K562 (cell line): ENCODE measurements around the gene FKBP1B. TPM values are rescaled to one million over a fixed set of nuclear protein-coding genes. Genes with fewer than 3 reads are reported as not detected.

ENCODE experiments used
- FOXP1 ChIP-seq: sonication (generic); formaldehyde crosslinking; IDR thresholded peaks from 2 replicates; pipeline ENCODE4 v1.8.0; 2022; ENCODE audit warnings: mild to moderate bottlenecking, missing genetic modification reagents
- KAT2B ChIP-seq: IDR thresholded peaks from one replicate; pipeline ENCODE4 v1.6.1; 2012; ENCODE audit warnings: low read depth, mild to moderate bottlenecking, control low read depth, inconsistent platforms, low read length, moderate library complexity
- MCM2 ChIP-seq: fragments of 450-650 bp; IDR thresholded peaks from 2 replicates; pipeline ENCODE4 v1.6.1; 2017; ENCODE audit warnings: low read depth, mild to moderate bottlenecking
- NFATC3 ChIP-seq: fragments of 450-650 bp; IDR thresholded peaks from 2 replicates; pipeline ENCODE4 v1.6.1; 2017; ENCODE audit warnings: mild to moderate bottlenecking
- PCBP1 ChIP-seq: fragments of 200-400 bp; formaldehyde crosslinking; IDR thresholded peaks from 2 replicates; pipeline ENCODE4 v1.6.1; 2018; ENCODE audit warnings: mild to moderate bottlenecking, low read depth, low read length; ENCODE audit not compliant: poor library complexity, severe bottlenecking
- ZKSCAN8 ChIP-seq: fragments of 200-800 bp; sonication (Bioruptor generic); IDR thresholded peaks from 2 replicates; pipeline ENCODE4 v1.6.1; 2016; ENCODE audit warnings: missing genetic modification characterization, missing compliant biosample characterization
- ZNF584 ChIP-seq: fragments of 200-800 bp; sonication (Bioruptor generic); IDR thresholded peaks from 2 replicates; pipeline ENCODE4 v1.6.1; 2016; ENCODE audit warnings: low read depth, mild to moderate bottlenecking, missing genetic modification characterization, missing compliant biosample characterization
- polyA plus RNA-seq, 8 experiments: library from polyadenylated mRNA; depleted of rRNA in 4 of 8; stranded (reverse) in 5 of 8; unstranded in 3 of 8; fragments of >200 nt; fragmentation: Nextera tagmentation in 2 of 8; fragmentation: Illumina TruSeq in 1 of 8; extraction: Ambion mirVana in 2 of 8; extraction: Trizol in 1 of 8; gene quantifications; 2 replicates each; pipeline versions ENCODE4 v1.2.1 to v1.2.3, GENCODE V29; 2011 to 2014; ENCODE audit warnings: inconsistent platforms in 1 of 8, missing spikeins in 1 of 8
- total RNA-seq, 7 experiments: library from RNA; depleted of rRNA in 6 of 7; stranded (reverse); fragments of >200 nt in 6 of 7; fragmentation: Illumina TruSeq in 2 of 7; extraction: Trizol in 2 of 7; gene quantifications; 2 replicates each; pipeline versions ENCODE4 v1.2.1 to v1.2.3, GENCODE V29; 2011 to 2021; ENCODE audit warnings: low replicate concordance in 1 of 7
- TF ChIP-seq, protein P1 (sequence below): fragments of 450-650 bp; IDR thresholded peaks from 2 replicates; pipeline ENCODE4 v1.6.1; 2016; ENCODE audit warnings: mild to moderate bottlenecking, moderate library complexity
- TF ChIP-seq, protein P2 (sequence below), 3 experiments: fragments of 200-800 bp in 1 of 3; sonication (Bioruptor generic) in 1 of 3; sonication (generic) in 1 of 3; formaldehyde crosslinking in 1 of 3; IDR thresholded peaks; 2 replicates each; pipeline versions ENCODE4 v1.6.1 to v1.8.0; 2016 to 2022; ENCODE audit warnings: mild to moderate bottlenecking in 2 of 3, missing compliant biosample characterization in 2 of 3, missing genetic modification characterization in 2 of 3, missing genetic modification reagents in 1 of 3
- TF ChIP-seq, protein P3 (sequence below): IDR thresholded peaks from 2 replicates; pipeline ENCODE4 v1.6.1; 2014; ENCODE audit warnings: antibody characterized with exemption
- TF ChIP-seq, protein P4 (sequence below): sonication (generic); IDR thresholded peaks from 2 replicates; pipeline ENCODE4 v1.6.1; 2016

Gene FKBP1B
- total and polyA plus RNA-seq, 9 of the 15 experiments (the other 6 are each of a cell fraction or from before 2014, with no cell fraction given): 0.58 to 9.4 (median 1.6) TPM

DNA sequence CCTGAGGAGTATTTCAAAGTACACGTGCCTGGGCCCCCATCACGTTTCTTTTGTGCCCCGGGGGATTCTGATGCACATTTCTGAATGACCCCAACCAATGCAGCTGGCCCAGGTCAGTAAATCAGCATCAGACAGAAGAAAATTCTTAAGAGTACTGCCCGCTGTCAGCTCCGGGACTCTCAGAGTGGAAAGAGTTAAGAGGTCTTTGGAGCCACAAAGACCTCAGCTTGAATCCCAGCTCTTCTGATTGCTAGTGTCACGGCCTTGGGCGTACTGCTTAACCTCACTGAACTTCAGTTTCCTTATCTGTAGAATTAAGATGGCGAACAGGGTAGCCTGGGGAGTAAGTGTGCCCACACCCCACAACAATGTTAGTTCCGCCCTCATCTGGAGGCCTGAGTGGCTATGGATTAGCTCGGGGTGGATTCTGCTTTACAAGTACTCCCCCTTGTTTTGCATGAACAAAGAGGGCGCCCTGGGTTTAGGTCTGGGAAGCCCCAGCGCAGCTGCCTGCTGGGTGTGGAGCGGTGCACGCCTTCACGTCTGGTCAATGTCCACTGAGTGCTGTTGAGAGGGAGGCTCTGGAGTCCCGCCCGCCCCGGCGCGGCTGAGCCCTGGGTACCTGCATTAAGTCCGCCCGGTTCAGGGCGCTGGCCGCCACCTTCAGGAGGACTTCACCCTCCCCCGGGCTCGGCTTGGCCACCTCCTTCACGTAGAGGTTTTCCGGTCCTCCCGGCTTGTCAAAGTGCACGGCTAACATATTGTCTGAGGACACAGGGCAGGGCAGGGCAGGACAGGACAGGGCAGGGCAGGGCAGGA lies 34.2 kb downstream of the FKBP1B start (continued):
- TF ChIP-seq PCBP1: no peak
- TF ChIP-seq, protein P1, sequence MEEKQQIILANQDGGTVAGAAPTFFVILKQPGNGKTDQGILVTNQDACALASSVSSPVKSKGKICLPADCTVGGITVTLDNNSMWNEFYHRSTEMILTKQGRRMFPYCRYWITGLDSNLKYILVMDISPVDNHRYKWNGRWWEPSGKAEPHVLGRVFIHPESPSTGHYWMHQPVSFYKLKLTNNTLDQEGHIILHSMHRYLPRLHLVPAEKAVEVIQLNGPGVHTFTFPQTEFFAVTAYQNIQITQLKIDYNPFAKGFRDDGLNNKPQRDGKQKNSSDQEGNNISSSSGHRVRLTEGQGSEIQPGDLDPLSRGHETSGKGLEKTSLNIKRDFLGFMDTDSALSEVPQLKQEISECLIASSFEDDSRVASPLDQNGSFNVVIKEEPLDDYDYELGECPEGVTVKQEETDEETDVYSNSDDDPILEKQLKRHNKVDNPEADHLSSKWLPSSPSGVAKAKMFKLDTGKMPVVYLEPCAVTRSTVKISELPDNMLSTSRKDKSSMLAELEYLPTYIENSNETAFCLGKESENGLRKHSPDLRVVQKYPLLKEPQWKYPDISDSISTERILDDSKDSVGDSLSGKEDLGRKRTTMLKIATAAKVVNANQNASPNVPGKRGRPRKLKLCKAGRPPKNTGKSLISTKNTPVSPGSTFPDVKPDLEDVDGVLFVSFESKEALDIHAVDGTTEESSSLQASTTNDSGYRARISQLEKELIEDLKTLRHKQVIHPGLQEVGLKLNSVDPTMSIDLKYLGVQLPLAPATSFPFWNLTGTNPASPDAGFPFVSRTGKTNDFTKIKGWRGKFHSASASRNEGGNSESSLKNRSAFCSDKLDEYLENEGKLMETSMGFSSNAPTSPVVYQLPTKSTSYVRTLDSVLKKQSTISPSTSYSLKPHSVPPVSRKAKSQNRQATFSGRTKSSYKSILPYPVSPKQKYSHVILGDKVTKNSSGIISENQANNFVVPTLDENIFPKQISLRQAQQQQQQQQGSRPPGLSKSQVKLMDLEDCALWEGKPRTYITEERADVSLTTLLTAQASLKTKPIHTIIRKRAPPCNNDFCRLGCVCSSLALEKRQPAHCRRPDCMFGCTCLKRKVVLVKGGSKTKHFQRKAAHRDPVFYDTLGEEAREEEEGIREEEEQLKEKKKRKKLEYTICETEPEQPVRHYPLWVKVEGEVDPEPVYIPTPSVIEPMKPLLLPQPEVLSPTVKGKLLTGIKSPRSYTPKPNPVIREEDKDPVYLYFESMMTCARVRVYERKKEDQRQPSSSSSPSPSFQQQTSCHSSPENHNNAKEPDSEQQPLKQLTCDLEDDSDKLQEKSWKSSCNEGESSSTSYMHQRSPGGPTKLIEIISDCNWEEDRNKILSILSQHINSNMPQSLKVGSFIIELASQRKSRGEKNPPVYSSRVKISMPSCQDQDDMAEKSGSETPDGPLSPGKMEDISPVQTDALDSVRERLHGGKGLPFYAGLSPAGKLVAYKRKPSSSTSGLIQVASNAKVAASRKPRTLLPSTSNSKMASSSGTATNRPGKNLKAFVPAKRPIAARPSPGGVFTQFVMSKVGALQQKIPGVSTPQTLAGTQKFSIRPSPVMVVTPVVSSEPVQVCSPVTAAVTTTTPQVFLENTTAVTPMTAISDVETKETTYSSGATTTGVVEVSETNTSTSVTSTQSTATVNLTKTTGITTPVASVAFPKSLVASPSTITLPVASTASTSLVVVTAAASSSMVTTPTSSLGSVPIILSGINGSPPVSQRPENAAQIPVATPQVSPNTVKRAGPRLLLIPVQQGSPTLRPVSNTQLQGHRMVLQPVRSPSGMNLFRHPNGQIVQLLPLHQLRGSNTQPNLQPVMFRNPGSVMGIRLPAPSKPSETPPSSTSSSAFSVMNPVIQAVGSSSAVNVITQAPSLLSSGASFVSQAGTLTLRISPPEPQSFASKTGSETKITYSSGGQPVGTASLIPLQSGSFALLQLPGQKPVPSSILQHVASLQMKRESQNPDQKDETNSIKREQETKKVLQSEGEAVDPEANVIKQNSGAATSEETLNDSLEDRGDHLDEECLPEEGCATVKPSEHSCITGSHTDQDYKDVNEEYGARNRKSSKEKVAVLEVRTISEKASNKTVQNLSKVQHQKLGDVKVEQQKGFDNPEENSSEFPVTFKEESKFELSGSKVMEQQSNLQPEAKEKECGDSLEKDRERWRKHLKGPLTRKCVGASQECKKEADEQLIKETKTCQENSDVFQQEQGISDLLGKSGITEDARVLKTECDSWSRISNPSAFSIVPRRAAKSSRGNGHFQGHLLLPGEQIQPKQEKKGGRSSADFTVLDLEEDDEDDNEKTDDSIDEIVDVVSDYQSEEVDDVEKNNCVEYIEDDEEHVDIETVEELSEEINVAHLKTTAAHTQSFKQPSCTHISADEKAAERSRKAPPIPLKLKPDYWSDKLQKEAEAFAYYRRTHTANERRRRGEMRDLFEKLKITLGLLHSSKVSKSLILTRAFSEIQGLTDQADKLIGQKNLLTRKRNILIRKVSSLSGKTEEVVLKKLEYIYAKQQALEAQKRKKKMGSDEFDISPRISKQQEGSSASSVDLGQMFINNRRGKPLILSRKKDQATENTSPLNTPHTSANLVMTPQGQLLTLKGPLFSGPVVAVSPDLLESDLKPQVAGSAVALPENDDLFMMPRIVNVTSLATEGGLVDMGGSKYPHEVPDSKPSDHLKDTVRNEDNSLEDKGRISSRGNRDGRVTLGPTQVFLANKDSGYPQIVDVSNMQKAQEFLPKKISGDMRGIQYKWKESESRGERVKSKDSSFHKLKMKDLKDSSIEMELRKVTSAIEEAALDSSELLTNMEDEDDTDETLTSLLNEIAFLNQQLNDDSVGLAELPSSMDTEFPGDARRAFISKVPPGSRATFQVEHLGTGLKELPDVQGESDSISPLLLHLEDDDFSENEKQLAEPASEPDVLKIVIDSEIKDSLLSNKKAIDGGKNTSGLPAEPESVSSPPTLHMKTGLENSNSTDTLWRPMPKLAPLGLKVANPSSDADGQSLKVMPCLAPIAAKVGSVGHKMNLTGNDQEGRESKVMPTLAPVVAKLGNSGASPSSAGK: no peak
- TF ChIP-seq, protein P2, sequence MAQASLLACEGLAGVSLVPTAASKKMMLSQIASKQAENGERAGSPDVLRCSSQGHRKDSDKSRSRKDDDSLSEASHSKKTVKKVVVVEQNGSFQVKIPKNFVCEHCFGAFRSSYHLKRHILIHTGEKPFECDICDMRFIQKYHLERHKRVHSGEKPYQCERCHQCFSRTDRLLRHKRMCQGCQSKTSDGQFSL (CRISPR knock-in tag; IDR thresholded peaks at IDR 0.05): no peak
- TF ChIP-seq, protein P2 (tag; IDR thresholded peaks at IDR 0.05): no peak
- TF ChIP-seq ZKSCAN8 (CRISPR knock-in tag): no peak
- no peak for TF ChIP-seq NFATC3
- no peak for TF ChIP-seq MCM2
- peak; percentile 29; the same call in 1 of the 2 replicates for TF ChIP-seq ZNF584
- TF ChIP-seq, protein P3, sequence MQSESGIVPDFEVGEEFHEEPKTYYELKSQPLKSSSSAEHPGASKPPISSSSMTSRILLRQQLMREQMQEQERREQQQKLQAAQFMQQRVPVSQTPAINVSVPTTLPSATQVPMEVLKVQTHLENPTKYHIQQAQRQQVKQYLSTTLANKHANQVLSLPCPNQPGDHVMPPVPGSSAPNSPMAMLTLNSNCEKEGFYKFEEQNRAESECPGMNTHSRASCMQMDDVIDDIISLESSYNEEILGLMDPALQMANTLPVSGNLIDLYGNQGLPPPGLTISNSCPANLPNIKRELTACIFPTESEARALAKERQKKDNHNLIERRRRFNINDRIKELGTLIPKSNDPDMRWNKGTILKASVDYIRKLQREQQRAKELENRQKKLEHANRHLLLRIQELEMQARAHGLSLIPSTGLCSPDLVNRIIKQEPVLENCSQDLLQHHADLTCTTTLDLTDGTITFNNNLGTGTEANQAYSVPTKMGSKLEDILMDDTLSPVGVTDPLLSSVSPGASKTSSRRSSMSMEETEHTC: no peak
- TF ChIP-seq FOXP1 (CRISPR knock-in tag): peak; percentile 51; the same call in 1 of the 2 replicates
- TF ChIP-seq, protein P4, sequence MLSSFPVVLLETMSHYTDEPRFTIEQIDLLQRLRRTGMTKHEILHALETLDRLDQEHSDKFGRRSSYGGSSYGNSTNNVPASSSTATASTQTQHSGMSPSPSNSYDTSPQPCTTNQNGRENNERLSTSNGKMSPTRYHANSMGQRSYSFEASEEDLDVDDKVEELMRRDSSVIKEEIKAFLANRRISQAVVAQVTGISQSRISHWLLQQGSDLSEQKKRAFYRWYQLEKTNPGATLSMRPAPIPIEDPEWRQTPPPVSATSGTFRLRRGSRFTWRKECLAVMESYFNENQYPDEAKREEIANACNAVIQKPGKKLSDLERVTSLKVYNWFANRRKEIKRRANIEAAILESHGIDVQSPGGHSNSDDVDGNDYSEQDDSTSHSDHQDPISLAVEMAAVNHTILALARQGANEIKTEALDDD: peak; percentile 71
- TF ChIP-seq KAT2B: no peak
